NCI-H2227 (cell line): ENCODE data around the gene GRK5.
A peak's percentile ranks its signal among the peaks of the same experiment; 100 is the strongest.

Experiments used
- DNase-seq: peaks from one replicate; lab custom pipeline; 2025; ENCODE audit not compliant: unreplicated experiment; lab: John Stamatoyannopoulos, UW

Gene GRK5

GRCh38 chr10:119374236-119374635, 166.9 kb downstream of the GRK5 start:
- DNase-seq: no peak

- peak; percentile 27 for DNase-seq
Observed at GRCh38 chr10:119375574-119376272, 168.4 kb downstream of the GRK5 start.

- peak; percentile 33 for DNase-seq
Observed at GRCh38 chr10:119377451-119377957, 170.1 kb downstream of the GRK5 start.

GRCh38 chr10:119377958-119378736, 170.8 kb downstream of the GRK5 start:
- DNase-seq: peak; percentile 65

- DNase-seq: no peak
Observed at GRCh38 chr10:119378737-119379067, 171.3 kb downstream of the GRK5 start.

GRCh38 chr10:119379466-119380071, 172.2 kb downstream of the GRK5 start:
- DNase-seq: no peak

- no peak for DNase-seq
Observed at GRCh38 chr10:119383174-119383856, 175.9 kb downstream of the GRK5 start.

GRCh38 chr10:119384127-119384526, 176.8 kb downstream of the GRK5 start:
- no peak for DNase-seq

GRCh38 chr10:119386666-119387065, 179.3 kb downstream of the GRK5 start:
- DNase-seq: no peak

GRCh38 chr10:119388849-119389345, 181.5 kb downstream of the GRK5 start:
- no peak for DNase-seq

GRCh38 chr10:119391440-119392251, 184.3 kb downstream of the GRK5 start:
- no peak for DNase-seq

GRCh38 chr10:119393019-119393418, 185.6 kb downstream of the GRK5 start:
- no peak for DNase-seq

GRCh38 chr10:119393421-119393820, 186.1 kb downstream of the GRK5 start:
- DNase-seq: no peak

- no peak for DNase-seq
Observed at GRCh38 chr10:119393845-119394244, 186.5 kb downstream of the GRK5 start.

GRCh38 chr10:119394657-119395279, 187.4 kb downstream of the GRK5 start:
- no peak for DNase-seq

GRCh38 chr10:119395280-119396007, 188.1 kb downstream of the GRK5 start:
- DNase-seq: no peak

- peak; percentile 5 for DNase-seq
Observed at GRCh38 chr10:119396008-119396708, 188.8 kb downstream of the GRK5 start.

- DNase-seq: no peak
Observed at GRCh38 chr10:119396709-119397071, 189.3 kb downstream of the GRK5 start.

GRCh38 chr10:119397416-119397815, 190.0 kb downstream of the GRK5 start:
- no peak for DNase-seq
